CD4-positive, alpha-beta T cell treated with Interleukin-15 for 1 hour (primary cell): Measurements from ENCODE around the gene CTRL.
A peak's percentile ranks its signal among the peaks of the same experiment; 100 is the strongest.
"Not testable (repeated sequence)": the region's sequence is repeated elsewhere in the genome, so short reads cannot be mapped to it uniquely, and the experiment has no call there.

ENCODE experiments used
- DNase-seq: peaks from one replicate; pipeline ENCODE4 v3.0.0-alpha.2; 2020

Gene CTRL

DNA sequence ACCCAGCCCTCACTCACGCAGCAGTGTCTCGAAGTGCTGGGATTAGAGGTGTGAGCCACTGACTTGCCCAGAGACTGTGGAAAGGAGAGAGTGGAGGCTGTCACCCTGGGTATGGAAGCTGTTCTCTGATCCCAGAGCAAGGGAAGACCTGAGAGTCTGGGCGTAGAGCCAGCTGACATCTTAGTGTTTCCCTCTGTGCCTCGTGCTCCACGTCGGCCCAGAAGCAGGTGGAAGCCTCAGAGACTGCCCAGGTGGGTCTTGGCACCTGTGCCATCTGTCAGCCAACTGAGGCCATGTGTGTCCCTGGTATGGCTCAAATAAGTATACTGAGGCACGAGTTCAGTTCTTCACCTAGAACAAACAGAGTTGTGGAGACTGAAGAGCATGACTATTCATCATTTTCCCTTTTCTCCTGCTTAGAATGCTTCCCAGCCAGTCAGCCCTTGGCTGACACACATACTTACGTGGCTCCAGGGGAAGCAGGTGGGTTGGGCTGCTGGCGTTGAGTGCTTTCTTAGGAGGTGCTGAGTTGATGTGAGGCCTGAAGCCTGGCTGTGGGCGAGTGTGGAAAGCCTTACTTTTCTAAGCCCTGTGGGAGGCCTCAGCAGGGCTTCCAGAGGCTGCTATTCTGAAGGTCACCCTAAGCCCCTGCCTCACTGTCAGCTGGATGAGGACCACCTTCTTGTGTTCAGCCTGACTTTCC is 8.1 kb downstream of the CTRL start:
- DNase-seq = no peak

DNA sequence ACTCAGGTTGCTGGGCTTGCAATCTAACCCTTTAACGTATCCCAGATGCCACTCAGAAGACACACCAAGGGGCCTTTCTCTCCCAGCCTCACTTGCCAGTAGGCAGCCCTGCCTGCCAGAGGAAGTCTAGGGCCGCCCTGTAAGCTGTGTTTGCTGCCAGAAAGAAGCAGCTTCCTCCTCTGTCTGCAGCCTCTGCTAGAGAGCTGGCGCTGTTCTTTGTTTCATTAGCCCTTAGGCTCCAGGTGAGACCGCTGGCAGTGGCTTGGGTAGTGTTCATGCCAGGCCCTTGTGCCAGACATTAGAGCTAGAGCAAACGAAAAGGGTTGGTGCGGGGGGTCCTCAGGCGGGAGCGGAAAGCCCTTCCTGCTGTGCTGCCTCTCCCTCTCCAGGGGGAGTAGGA is 8.9 kb downstream of the CTRL start:
- DNase-seq = no peak

DNA sequence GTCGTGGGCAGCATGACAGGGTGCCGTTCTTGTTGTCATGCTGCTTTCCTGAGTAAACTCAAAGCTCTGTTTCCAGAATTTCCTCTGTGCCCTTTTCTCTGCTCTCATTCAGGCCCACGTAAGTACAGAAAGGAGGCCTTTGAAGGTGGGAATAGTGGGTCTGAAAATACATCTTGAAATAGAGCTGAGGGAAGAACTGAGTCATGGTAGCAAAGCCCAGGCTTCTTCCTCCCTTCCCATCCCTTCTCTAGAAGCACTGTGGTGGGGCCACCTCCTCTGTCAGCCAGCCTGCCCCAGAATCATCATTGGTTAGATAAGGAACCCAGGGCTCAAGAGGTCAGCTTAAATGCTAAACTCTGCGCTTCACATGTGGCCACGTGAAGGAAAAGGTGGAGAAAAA is 9.4 kb downstream of the CTRL start:
- no peak for DNase-seq

DNA sequence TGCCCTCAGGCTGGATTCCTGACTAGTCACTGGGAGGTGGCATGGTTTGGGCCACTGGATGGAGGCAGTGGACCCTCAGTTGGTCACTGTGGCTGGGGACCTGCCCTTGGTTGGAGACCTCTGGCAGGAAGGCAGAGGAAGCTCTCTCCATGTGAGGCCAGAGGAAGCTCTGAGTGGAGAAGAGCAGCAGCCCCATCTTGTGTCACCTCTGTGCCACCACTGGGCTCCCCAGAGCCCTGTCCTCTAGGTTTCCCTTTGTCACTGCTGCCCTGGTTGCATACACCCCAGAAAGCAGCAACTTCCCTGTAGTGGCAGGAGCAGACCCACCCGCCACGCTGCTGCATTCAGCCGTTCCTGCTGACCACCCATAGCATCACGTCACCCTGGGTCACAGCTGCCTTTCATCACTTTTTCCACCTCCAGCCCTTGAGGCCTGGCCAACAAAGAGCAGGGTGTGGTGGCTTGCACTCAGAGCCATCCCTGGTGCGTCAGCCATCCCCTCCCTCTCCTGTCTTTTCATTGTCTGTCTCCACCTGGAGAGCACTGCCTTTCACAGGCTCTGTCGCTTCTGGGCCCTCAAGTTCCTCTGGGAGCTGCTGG is 11.9 kb downstream of the CTRL start:
- no peak for DNase-seq

DNA sequence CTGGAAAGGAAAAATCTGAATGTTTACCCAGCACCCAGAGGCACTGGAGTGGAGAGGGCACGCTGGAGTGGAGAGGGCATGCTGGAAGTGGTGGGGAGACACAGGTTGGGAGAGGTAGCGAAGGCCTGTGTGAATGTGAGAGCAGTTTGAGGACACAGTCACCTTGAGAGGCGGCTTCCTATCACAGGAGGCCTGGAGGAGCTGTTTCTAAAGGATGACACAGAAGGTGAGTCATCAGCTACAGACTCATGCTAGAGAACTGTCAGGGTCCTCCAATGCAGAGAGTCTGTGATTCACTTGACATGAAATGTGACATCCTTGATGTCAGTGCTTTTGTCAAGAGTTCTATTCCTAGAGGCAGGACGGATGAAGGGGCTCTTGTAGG is 13.8 kb downstream of the CTRL start:
- DNase-seq = no peak

DNA sequence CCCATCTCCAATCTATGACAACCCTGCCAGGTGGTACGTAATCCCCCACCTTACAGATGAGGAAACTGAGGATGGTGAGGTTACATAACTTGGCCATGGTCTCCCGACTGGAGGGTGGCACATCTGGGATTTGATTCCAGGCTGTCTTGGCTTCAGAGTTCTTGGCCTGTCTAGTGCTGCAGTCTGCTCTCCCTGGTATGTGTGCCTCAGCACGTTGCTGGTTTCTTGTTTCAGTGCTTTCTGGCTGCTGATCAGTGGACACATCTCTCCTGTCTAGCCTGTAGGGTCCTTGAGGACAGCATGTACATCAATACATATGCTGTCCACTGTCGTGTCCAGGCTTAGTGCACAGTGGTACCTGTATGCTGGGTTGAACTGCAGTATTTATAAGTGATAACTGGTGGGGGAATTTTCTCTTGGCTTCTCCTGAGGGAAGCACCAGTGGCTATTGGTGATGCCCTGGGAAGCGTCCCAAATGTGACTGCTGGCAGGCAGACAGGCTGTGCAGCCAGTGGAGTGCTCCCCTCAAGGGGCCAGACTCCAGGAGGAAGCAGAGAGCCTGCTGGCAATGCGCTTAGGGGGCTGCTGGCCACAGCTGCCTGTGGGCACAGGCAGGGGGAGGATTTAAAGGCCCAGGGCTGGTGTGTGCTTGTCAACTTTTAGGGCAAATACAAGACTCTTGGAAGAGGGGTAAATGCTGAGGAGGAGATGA is 14.4 kb downstream of the CTRL start:
- no peak for DNase-seq

DNA sequence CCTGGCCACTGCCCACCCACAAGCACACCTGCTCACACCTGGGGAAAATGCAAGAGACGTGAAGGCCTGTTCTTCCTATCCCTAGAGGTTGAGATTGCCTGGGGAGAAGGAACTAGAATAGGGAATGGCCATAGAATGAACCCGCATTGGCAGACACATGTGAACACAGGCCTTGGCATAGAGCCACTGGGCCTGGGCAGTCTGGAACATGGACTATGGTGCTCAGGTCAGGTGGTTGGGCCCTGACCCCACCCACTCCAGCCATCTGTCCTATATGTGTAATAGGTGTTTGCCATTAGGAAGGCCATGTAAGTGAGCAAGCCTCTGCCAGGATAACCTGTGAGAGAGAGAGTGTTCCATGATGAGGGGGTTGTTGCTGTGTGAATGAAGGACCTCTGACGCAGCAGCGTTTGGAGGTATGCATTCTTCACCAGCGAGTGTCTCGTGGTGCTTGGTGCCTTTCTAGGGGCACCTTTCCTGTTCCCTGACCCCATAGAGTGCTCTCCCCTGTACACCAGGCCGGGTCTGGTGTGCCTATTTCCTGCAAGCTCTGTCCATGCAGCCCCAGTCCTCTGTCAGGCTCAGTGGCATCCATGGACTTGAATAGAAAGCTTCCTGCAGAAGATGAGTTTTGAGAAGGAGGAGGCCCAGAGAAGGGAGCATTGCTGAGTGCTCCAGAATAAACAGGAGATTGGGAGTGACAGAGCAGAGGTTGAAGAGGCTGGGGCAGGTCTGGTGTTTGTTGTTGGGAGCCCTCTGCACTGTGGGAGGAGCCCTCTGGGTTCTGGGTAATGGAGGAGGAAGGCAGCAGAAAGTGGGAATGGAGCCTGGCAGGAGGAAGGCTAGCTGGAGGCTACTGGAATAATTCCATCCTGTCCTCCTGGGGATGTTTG is 15.6 kb downstream of the CTRL start:
- no peak for DNase-seq

DNA sequence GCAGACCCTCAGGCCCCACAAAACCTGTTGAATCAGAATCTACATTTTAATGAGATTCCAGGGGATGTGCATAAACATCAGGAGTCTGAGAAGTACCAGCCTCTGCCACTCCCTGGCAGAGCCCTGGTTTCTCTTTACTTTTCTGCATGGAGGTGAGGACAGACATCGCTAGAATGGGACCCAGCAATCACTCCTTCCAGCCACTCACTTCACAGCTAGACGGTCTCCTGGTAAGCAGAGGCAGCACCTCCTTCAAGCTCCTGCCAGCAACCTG is 16.2 kb downstream of the CTRL start:
- not testable (repeated sequence) for DNase-seq

DNA sequence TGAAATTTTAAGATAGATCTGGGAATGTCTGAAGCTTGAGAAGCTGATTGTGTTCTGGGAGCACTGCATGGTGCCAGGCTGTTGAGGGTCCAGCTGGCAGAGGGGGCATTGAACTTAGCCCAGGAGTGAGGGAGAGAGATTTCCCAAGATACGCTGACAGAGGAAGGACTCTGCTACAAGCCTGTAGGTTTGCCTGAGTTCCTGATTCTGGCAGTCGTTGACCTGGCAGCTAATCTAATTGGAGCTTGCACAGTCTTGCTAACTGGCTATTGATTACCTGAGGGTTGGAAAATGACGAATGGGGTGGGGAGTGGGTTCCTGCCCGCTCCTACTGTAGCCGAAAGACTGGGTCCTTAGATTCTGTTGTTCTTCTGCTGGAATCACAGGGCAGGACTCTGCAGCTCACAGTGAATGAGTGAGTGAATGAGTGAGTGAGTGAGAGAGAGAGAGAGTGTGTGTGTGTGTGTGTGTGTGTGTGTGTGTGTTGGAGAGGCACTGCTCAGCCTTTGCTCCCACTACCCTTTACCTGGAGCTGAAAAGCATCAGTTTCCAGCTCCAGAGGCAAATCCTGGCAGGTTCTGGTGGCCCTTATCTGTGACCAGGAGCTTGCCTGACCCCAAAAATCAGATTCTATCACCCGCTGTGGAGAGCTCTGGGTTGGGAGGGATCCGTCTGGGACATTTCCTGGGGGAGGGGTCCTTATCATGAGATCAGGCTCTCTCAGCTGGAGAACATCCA is 16.7 kb downstream of the CTRL start:
- no peak for DNase-seq

DNA sequence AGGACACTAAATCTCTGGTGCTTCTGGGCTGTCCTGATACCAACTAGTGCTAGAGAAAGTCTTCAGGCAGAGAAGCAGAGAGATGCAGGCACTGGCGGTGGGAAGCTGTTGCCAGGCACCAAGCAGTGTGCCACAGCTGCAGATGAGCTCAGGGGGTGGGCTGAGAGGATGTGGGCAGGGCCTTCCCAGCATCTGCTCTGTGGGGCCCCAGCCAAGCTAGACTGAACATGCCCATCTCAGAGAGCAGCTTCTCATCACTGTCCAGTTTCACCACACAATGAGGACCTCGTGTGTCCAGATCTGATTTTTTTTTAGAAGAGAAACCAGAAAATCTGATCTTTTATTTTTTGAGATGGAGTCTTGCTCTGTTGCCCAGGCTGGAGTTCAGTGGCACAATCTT is 21.5 kb downstream of the CTRL start:
- no peak for DNase-seq

DNA sequence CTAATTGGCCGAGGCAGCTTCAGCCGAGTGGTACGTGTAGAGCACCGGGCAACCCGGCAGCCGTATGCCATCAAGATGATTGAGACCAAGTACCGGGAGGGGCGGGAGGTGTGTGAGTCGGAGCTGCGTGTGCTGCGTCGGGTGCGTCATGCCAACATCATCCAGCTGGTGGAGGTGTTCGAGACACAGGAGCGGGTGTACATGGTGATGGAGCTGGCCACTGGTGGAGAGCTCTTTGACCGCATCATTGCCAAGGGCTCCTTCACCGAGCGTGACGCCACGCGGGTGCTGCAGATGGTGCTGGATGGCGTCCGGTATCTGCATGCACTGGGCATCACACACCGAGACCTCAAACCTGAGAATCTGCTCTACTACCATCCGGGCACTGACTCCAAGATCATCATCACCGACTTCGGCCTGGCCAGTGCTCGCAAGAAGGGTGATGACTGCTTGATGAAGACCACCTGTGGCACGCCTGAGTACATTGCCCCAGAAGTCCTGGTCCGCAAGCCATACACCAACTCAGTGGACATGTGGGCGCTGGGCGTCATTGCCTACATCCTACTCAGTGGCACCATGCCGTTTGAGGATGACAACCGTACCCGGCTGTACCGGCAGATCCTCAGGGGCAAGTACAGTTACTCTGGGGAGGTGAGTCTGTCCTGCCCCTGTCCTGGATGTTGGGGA is 22.5 kb downstream of the CTRL start:
- no peak for DNase-seq

DNA sequence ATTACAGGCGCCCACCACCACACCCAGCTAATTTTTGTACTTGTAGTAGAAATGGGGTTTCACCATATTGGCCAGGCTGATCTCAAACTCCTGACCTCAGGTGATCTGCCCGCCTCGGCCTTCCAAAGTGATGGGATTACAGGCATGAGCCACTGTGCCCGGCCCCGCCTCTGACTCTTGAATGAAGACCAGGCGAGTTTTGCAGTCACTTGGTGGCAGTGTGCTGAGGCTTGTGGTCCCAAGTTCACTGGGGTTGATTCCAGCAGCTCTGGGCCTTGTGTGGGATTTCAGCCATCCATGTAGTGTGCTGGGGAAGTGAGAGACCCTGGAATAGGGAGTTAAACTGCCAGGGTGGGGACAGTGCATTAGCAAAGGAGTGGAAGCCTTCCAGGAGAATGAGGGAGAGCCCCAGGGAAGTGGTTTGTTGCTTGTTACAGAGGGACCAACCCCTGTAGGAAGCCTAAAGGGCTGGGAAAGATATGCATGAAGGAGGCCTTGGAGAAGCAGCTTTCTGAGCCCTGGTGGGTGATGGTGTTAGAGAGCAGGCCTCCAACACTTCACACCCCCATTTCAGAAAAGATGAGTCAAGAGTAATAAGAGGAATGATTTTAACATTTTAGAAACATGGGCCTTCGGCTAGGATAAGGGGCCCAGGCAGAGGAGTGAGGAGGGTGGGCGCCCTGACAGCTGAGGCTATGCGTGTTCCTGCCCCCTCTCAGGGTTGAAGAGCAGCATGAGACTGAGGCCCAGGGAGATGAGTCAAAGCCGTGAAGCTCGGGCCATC is 24.1 kb downstream of the CTRL start:
- no peak for DNase-seq

DNA sequence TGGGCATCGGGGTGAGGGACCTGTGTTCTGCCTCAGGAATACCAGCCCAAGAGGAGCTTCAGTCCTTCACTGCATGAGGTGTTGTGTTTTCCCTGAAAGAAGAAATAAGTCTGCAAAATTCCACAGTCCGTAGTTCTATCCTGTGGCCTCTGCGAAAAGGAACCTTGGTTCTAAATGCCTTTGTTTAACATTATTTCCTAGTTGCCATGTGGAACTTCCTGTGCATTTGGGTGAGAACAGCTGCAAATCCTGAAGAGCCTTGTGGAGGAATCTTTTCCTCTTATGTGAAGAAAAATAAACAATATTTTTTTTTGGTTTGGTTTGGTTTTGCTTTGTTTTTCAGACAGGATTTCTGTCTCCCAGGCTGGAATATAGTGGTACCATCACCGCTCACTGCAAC is 28.8 kb downstream of the CTRL start:
- DNase-seq = no peak

DNA sequence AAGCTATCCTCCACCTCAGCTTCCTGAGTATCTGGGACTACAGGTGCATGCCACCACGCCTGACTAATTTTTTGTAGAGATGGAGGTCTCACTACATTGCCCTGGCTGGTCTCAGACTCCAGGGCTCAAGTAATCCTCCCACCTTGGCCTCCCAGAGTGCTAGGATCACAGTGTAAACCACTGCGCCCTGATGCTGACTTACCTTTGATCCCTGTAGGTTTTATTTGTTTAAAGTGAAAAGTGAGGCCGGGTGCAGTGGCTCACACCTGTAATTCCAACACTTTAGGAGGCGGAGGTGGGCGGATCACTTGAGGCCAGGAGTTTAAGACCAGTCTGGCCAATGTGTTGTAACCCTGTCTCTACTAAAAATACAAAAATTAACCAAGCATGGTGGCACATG is 29.9 kb downstream of the CTRL start:
- DNase-seq = no peak

DNA sequence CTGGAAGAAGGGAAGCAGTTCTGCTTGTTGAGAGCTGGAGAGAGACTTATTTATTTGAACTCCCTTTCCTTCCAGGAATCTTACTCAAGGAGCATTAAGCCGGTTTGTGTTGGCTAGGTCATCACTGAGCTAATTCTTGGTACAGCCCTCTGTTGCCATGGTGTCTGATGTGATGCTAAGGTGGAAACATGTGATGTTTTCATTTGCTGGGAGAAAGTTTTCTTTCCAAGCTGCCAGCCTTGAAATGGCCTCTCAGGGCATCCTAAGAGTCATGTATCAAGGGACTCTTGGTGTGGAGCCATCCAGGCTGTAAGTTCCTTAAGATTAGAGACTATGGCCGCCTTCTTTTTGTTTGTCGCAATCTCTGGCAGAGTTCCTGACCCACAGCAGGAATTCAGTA is 34.4 kb downstream of the CTRL start:
- no peak for DNase-seq

DNA sequence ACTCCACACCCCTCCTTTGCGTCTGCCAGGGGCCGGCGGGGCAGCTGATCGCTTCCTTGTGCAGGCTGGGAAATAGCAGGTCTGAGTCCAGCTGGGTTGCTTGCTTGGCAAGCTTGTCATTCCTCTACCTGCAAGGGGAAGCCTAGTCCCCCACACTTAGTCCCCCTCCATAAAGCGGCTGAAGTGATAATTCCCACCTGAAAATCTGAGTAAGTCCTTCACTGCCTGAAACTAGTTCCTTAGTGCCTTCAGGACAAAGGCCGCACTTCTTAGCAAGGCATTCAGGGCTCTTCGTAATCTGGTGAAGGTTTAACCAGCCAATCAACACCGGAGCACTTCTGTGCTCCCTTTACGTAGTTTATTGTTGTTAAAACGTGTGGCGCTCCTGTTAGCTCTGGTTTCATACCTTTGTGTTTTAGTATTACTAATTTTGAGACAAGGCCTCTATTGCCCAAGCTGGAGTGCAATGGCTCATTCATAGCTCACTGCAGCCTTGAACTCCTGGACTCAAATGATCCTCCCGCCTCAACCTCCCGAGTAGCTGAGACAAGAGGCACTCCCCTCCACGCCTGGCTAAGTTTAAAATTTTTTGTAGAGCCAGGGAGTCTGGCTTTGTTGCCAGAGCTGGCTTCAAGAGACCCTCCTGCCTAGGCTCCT is 37.8 kb downstream of the CTRL start:
- no peak for DNase-seq

DNA sequence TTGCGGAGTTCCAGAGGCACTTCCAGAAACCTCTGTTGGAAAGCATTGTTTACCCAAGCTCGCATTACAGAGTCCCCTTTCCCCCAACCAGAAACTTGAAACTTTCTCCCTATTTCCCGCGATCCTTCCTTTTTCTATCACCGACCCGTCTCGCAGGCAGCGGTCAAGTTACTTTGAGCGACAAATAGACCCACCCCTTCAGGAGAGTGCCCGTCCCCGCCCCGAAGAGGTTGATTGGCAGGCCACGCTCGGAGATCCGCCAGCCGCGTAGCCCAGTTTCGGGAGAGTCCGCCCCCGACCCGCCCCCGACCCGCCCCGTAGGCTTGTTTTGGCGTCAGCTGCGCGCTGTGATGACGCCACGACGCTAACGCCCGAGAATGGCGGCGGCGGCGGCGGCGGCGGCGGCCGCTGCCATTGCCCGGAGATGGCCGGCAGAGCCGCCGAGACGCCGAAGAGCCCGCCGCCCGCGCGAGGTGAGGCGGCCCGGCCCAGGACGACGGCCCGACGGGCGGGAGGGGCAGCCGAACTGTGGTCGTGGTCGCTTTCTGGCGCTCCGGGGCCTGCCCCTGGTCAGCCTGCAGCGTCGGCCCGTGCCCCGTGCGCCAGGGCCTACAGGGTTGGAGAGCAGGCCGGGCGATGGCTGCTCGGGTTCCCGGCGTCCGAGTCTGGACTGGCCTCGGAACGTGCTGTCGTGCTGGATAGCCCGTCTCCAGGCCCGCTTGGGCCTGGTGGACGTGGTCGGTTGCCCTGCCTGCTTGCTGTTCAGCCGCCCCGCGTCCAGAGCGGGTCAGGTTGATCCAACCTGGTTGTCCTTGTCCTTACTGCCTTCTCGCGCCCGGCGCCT is 38.5 kb downstream of the CTRL start, which contains the start of gene PSKH1:
TSS of gene PSKH1 (plus strand) at position 356 of the 844 bp plus-strand sequence. CDS start 15,496 bp downstream, outside the sequence.
- peak; percentile 92 for DNase-seq

DNA sequence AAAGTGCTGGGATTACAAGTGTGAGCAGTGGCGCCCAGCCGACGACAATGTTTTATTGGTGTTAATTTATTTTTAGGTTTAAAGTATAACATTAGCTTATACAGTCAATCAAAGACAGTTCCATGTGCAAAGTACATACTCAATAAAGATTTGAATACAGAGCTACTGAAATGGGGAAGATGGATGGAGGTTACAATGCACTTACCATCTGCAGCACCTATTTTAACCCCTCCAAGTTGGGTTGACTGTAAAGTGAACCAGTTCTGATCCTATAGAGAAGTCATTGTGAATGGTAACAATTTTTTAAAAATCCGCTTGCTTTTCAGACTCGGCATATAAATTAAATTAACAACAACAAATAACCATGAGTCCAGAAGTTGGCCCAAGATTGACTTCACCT is 39.3 kb downstream of the CTRL start:
- no peak for DNase-seq

DNA sequence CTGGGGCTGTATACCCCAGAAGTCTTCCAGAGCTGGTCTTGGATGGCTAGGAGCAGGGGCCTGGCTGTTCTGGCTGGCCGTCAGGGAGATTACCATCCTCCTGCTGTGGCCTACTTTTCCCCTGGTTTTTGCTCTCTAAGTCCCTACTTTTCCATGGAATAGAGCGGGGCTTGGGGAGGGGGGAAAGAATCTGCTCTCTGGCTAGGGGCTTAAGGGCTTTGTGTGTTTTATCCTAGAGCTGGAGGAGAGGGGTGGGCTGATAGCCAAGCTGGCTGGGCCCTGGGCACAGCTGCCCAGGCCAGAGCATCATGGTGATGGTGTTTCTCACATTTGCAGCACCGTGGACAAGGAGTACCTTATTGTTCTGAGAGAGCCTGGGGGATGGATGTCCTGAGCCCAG is 43.3 kb downstream of the CTRL start:
- DNase-seq = no peak

DNA sequence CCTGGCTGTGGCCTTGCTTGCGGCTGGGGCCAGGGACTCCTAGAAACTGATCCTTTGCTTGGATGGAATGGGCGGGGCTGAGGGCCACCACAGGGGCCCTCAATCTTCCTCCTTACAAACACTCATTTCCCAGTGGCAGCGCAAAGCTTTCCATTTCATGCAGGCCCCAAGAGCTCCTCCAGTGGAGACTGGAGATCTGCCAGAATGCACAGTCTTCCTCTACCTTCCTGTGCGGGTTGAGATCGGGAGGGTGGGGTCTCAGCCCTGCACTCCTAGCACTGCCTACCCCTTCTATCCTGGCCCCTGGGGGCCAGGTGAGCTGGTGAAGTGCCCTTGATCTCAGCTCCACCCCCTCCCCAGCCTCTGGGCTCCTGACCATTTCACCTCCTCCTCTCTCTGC is 45.3 kb downstream of the CTRL start:
- no peak for DNase-seq
